A549 treated with AZD2906 at 1 μM for 4 hours (cell line): ENCODE data around the gene PRDM9. TPM values are rescaled to one million over a fixed set of nuclear protein-coding genes. Genes with fewer than 3 reads are reported as not detected.

Source experiments
- total RNA-seq: library from RNA; stranded (reverse); fragments of 200-300 nt; extraction: Qiagen RNA extraction; gene quantifications from 5 replicates; pipeline ENCODE4 v1.2.3, GENCODE V29; 2022

Gene PRDM9
- total RNA-seq, result 0.02 TPM in 1 of 5 replicates, not detected in the others

DNA sequence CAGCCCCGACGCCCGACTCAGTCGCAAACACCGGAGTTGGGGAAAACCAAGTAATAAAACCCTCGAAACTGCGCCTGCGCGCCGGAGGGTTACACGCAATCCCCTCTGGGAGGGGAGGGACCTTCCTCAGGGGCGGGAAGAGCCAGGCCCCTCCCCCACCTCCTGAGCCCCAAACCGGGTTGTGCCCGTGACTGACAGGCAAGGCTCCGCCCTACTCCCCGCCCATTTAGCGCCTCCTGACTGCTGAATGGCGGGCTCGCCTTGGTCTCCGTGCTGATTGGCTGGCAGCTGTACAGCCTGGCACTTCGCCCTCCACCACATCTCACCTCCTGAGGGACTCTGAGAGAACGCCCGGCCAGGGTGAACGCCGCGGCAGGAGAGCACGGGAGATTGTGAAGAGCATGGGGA lies at the start of gene PRDM9:
Gene PRDM9, plus strand, starts transcription at position 332 of the 408 bp plus-strand sequence. CDS start 1,425 bp downstream, outside the sequence.

